Testis (tissue), 3 donors: Measurements from ENCODE around the gene DDAH1. TPM values are rescaled to one million over a fixed set of nuclear protein-coding genes. Genes with fewer than 3 reads are reported as not detected.
A peak's percentile ranks its signal among the peaks of the same experiment; 100 is the strongest.

ENCODE experiments used
- DNase-seq: peaks from one replicate; pipeline ENCODE4 v3.0.0-alpha.2; 2019
- H3K27ac ChIP-seq, 2 donors: fragments of 200-600 bp; sonication (generic); one replicate each; pipeline ENCODE4 v1.5.1; 2019
- H3K27me3 ChIP-seq: fragments of 200-600 bp; sonication (generic); one replicate; pipeline ENCODE4 v1.5.1; 2019
- H3K36me3 ChIP-seq: fragments of 200-600 bp; sonication (generic); one replicate; pipeline ENCODE4 v1.5.1; 2017; ENCODE audit warnings: low read depth; ENCODE audit errors: missing control alignments
- H3K4me1 ChIP-seq: fragments of 200-600 bp; sonication (generic); one replicate; pipeline ENCODE4 v1.5.1; 2019
- H3K4me3 ChIP-seq, 2 donors: fragments of 200-600 bp; sonication (generic); one replicate each; pipeline ENCODE4 v1.5.1; 2017 to 2019
- H3K9me3 ChIP-seq: fragments of 200-600 bp; sonication (generic); one replicate; pipeline ENCODE4 v1.5.1; 2017
- POLR2A ChIP-seq: fragments of 450-650 bp; IDR thresholded peaks from one replicate; pipeline ENCODE4 v1.6.1; 2017; ENCODE audit warnings: antibody characterized with exemption, mild to moderate bottlenecking, moderate library complexity
- WGBS, 2 donors: methylation state at CpG; one replicate each; pipeline ENCODE4 v1.1.5; 2018; 5-methylcytosine and 5-hydroxymethylcytosine counted together
- intact Hi-C: fragments of 100-400 bp; cut with DNase I; formaldehyde crosslinking; loops from one replicate; pipeline ENCODE4 v1.15.1; 2023; ENCODE audit warnings: low total_unique reads
- polyA plus RNA-seq: library from polyadenylated mRNA; stranded (reverse); fragments of 350-450 nt; fragmentation: Illumina TruSeq; extraction: RNeasy Lipid Tissue Mini Kit (QIAGEN cat#74804); gene quantifications from one replicate; pipeline ENCODE4 v1.2.3, GENCODE V29; 2014; ENCODE audit warnings: low read depth, low replicate concordance; ENCODE audit not compliant: insufficient read depth
- total RNA-seq, 2 donors: library from RNA; depleted of rRNA; stranded (reverse); fragments of >200 nt; gene quantifications; one replicate each; pipeline ENCODE4 v1.2.3, GENCODE V29; 2016
- TF ChIP-seq, protein P1 (sequence below), 3 experiments: fragments of 450-650 bp in 2 of 3; fragments of 200-600 bp in 1 of 3; sonication (generic) in 1 of 3; IDR thresholded peaks; one replicate each; pipeline ENCODE4 v1.5.1; 2016 to 2019; ENCODE audit warnings: antibody characterized with exemption in 3 of 3, mild to moderate bottlenecking in 2 of 3, moderate library complexity in 1 of 3

Gene DDAH1
- total and polyA plus RNA-seq, 3 donors from 2014 or later = 45.3 to 71.3 (median 54.3) TPM

DNA sequence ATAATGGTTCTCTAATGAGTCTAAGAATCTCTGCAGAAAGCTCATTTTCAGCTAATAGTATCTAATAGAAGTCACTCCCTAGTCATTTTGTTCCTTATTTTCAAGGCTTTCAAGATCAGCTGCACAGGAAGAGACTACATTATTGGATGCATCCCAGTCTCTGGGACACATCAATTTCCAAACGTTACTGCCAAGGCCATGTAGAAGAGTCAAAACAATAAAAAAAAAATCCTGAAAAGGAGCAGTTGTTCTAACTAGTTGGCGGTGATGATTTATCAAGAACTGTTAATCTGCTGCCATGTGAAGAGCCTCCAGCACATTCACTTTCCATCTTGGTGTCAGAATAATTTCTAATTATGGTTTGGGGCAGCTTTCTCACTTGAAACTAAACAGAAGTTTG is 5.7 kb downstream of the DDAH1 start:
- Histone ChIP-seq H3K9me3 (no peaks in the 10 kb centered on the region), H3K4me3 (no peak overlapping the region), H3K27ac (peak overlapping the region; percentile 51 to 55), H3K36me3 (no peaks in the 10 kb centered on the region), H3K27me3 (no peaks in the 10 kb centered on the region), H3K4me1 (peaks cover 38% of the 10 kb centered on the region)
- DNase-seq = peak; percentile 51
- TF ChIP-seq POLR2A = no peak
- TF ChIP-seq, protein P1, sequence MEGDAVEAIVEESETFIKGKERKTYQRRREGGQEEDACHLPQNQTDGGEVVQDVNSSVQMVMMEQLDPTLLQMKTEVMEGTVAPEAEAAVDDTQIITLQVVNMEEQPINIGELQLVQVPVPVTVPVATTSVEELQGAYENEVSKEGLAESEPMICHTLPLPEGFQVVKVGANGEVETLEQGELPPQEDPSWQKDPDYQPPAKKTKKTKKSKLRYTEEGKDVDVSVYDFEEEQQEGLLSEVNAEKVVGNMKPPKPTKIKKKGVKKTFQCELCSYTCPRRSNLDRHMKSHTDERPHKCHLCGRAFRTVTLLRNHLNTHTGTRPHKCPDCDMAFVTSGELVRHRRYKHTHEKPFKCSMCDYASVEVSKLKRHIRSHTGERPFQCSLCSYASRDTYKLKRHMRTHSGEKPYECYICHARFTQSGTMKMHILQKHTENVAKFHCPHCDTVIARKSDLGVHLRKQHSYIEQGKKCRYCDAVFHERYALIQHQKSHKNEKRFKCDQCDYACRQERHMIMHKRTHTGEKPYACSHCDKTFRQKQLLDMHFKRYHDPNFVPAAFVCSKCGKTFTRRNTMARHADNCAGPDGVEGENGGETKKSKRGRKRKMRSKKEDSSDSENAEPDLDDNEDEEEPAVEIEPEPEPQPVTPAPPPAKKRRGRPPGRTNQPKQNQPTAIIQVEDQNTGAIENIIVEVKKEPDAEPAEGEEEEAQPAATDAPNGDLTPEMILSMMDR (IDR thresholded peaks at IDR 0.05) = no peak
- WGBS, 2 donors = 20 to 24% methylated on average over 2 of the region's 2 CpGs
- intact Hi-C loops = no loop called here

GRCh38 chr1:85454214-85454613 is 10.7 kb downstream of the DDAH1 start:
- Histone ChIP-seq H3K27me3 (no peaks in the 10 kb centered on the region), H3K9me3 (no peaks in the 10 kb centered on the region), H3K36me3 (no peaks in the 10 kb centered on the region), H3K27ac (peak overlapping the region in 1 of 2 donors; percentile 27), H3K4me1 (peaks cover 29% of the 10 kb centered on the region), H3K4me3 (no peak overlapping the region)
- intact Hi-C loops = no loop called here
- no peak for TF ChIP-seq POLR2A
- TF ChIP-seq, protein P1 (IDR thresholded peaks at IDR 0.05) = no peak
- WGBS, 2 donors = 92 to 96% methylated on average over 4 of the region's 4 CpGs
- no peak for DNase-seq

DNA sequence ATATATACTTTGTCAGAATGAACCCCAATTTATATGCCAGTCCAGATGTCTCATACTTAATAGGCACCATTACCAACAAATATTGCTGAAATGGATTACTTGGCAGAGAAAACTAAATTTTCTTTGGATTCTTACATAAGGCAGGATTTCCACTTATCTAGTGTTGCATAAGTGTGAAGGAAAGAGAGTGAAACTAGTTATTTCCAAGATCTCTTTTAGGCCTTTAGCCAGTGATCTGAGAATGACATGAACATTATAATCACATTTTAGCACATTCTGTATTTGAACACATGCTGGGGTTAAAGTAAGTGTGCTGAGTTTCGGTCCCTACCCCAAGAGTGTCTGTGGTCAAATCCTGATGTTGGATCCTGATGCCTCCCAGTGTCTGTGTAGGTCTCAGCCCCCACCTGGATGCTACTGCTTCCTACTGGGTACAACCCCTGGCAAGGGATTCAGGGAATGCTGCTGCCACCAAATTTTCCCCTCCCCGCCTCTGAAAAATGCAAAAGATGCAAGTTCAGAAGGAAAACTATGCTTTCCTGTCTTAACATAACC is 11.2 kb downstream of the DDAH1 start:
- Histone ChIP-seq H3K27me3 (no peaks in the 10 kb centered on the region), H3K4me3 (no peak overlapping the region), H3K36me3 (no peaks in the 10 kb centered on the region), H3K9me3 (no peaks in the 10 kb centered on the region), H3K4me1 (peaks cover 24% of the 10 kb centered on the region), H3K27ac (peak overlapping the region in 1 of 2 donors; percentile 27)
- WGBS, 2 donors = 74 to 75% methylated on average over 2 of the region's 2 CpGs
- DNase-seq = no peak
- intact Hi-C loops = no loop called here
- TF ChIP-seq, protein P1 (IDR thresholded peaks at IDR 0.05) = no peak
- no peak for TF ChIP-seq POLR2A

- Histone ChIP-seq H3K4me3 (no peak overlapping the region), H3K27me3 (no peaks in the 10 kb centered on the region), H3K27ac (no peak overlapping the region), H3K4me1 (peaks cover 27% of the 10 kb centered on the region), H3K36me3 (no peaks in the 10 kb centered on the region), H3K9me3 (no peaks in the 10 kb centered on the region)
- TF ChIP-seq, protein P1 (IDR thresholded peaks at IDR 0.05) = no peak
- no peak for TF ChIP-seq POLR2A
- intact Hi-C loops = no loop called here
- DNase-seq = no peak
- WGBS, 2 donors = 38 to 41% methylated on average over 2 of the region's 2 CpGs
Measured at GRCh38 chr1:85452948-85453347, 12.0 kb downstream of the DDAH1 start.

GRCh38 chr1:85451236-85451830 is 13.6 kb downstream of the DDAH1 start:
- intact Hi-C loops = no loop called here
- Histone ChIP-seq H3K36me3 (no peaks in the 10 kb centered on the region), H3K4me1 (peaks cover 31% of the 10 kb centered on the region), H3K9me3 (no peaks in the 10 kb centered on the region), H3K27ac (no peak overlapping the region), H3K4me3 (no peak overlapping the region), H3K27me3 (no peaks in the 10 kb centered on the region)
- no peak for DNase-seq
- WGBS, 2 donors = 94 to 95% methylated on average over 2 of the region's 2 CpGs
- no peak for TF ChIP-seq POLR2A
- TF ChIP-seq, protein P1 (IDR thresholded peaks at IDR 0.05) = no peak
